Measurements from ENCODE around the gene IRF2BP1.

Gene IRF2BP1

DNA sequence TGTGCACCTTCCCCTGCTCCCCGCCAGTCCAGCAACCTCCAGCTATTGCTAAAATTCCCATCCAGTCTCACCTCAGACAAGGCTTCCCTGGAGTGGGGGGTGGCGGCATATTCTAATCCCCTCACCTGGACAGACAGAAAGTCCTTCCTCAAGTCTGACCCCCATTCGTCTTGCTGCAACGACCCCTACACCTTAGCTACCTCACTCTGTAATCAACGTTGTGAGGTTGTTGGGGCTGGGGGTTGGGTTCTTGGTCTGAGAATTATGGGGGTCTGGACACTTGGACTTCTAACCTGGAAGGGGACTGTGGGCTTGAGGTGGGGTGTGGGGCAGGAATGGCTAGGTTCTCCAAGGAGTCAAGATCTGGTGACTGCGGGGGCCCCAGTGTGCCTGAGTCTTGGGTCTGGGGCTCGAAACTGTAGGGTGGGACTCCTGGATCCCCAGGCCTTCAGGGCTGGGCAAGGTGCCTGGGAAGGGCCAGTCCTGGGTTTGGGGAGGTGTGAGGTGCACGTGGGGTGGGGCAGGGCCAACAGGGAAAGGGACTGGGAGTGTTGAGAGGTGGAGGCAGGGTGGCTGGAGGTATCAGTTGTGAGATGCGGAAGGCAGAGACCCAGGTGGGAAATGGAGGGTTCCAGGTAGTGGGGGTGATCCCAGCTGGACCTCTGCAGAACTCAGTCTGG, 20.5 kb downstream of the IRF2BP1 start:
- in situ Hi-C loops (cut with HindIII; ENCODE audit: low sequenced_read_pairs): no loop called here
- no peak overlapping the region for H3K4me3 ChIP-seq (ENCODE audit: low read depth, low read length)
- no peak for DNase-seq (ENCODE audit: low read depth, low spot score)
- no peak for TF ChIP-seq CTCF (IDR thresholded peaks at IDR 0.05; ENCODE audit: low read depth, low read length)

DNA sequence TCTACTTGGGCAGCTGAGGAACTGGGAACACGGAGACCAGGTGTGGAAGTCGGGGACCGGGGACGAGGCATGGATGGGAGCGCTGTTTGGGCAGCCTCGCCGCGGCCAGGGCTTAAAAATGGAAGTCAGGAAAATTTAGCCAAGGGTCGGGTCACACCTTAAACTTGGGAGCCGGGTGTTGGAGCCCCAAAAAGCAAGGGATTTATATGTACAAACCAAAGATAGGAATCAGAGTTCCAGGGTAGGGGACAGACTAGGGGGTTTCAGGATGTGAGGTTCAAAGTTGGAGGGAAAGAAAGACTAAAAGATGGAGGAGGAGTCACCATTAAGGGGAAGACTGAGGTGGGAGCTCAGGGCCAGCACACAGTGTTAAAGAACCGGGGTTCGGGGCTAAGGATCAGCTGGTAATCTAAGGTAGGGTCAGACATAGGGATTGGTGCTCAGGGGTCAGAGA, 21.3 kb downstream of the IRF2BP1 start:
- DNase-seq (ENCODE audit: low read depth, low spot score): no peak
- in situ Hi-C loops (cut with HindIII; ENCODE audit: low sequenced_read_pairs): no loop called here
- TF ChIP-seq CTCF (IDR thresholded peaks at IDR 0.05; ENCODE audit: low read depth, low read length): no peak
- no peak overlapping the region for H3K4me3 ChIP-seq (ENCODE audit: low read depth, low read length)

- in situ Hi-C loops (cut with HindIII; ENCODE audit: low sequenced_read_pairs): no loop called here
- DNase-seq (ENCODE audit: low read depth, low spot score): peak; percentile 8
- peak; percentile 47 for TF ChIP-seq CTCF (IDR thresholded peaks at IDR 0.05; ENCODE audit: low read depth, low read length)
- peak within 1 kb of the TSS; percentile 97 for H3K4me3 ChIP-seq (ENCODE audit: low read depth, low read length)
These were observed 21.9 kb downstream of the IRF2BP1 start, which contains the start of gene FOXA3 for GRCh38 chr19:45863840-45864628. TSS of gene FOXA3 (plus strand) at chr19:45864326. CDS start at chr19:45864457, 131 bp downstream.

DNA sequence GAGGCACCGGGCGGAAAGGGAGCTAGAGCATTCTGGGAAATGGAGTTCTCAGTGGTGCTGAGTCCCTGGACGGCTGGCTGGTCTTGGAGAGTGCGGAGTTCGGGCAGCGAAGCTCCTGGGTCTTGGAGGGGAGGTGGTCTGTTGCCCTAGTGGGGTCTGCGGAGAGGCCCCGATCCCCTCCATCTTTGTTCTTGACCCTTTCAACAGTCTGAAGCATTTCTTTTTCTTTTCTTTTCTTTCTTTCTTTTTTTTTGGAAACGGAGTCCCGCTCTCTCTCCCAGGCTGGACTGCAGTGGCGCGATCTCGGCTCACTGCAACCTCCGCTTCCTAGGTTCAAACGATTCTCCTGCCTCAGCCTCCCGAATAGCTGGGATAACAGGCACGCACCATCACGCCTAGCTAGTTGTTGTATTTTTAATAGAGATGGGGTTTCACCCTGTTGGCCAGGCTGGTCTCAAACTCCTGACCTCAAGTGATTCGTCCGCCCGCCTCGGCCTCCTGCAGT, 22.6 kb downstream of the IRF2BP1 start:
- in situ Hi-C loops (cut with HindIII; ENCODE audit: low sequenced_read_pairs): no loop called here
- H3K4me3 ChIP-seq (ENCODE audit: low read depth, low read length): peak overlapping the region; percentile 97
- TF ChIP-seq CTCF (IDR thresholded peaks at IDR 0.05; ENCODE audit: low read depth, low read length): no peak
- no peak for DNase-seq (ENCODE audit: low read depth, low spot score)

DNA sequence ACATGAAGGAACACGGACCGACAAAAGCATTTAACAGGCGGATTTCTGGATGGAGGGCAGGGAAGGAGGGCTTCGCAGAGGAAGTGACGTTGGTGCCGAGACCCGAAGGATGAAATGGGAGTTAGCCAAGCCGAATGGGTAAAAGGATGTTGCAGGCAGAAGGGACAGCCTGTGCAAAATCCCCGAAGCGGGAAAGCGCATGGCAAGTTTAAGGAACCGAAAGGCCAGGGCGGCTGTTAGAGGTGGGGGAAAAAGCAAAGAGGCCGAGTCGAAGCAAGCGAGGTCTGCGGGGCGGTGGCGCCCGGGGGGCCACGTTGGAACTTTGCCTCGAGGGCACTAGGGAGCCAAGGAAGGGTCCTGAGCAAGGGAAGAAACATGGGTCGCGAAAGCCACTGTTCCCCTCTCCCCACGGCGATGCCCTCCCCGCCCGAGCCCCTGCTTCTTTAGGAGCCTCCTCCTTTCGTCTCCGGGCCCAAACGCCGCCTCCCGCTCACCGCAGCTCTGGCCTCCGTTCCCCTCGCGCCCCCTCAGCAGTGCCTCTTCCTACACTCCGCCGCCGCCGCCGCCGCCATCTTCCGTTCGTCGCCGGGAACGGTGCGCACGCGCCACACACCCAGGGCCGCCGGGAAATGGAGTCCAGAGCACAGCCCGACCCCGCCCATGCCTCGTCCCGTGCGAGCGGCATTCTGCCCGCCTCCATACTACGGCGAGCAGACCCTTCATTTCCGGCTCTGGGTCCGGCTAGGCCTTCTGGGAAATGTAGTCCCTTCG, 23.2 kb downstream of the IRF2BP1 start, which contains the start of gene SYMPK:
TSS of gene SYMPK (minus strand) at position 584 of the 771 bp plus-strand sequence. CDS start 8,652 bp downstream, outside the sequence.
- no peak for TF ChIP-seq CTCF (IDR thresholded peaks at IDR 0.05; ENCODE audit: low read depth, low read length)
- DNase-seq (ENCODE audit: low read depth, low spot score): peak; percentile 98
- peak within 1 kb of the TSS; percentile 97 for H3K4me3 ChIP-seq (ENCODE audit: low read depth, low read length)
- in situ Hi-C loops (cut with HindIII; ENCODE audit: low sequenced_read_pairs): no loop called here

DNA sequence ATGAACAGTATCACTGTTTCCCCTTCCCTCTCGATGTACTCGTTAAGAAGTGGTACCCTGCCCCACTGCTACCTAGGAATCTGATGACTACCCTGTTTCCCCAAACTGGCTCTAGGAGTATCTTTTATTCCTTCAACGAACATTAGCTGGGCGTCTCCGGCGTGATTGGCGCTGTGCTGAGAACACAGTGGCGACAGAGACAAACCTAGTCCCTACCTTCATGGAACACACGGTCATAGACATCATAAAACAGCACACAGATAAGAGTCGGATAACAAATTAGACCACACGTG, 23.7 kb downstream of the IRF2BP1 start:
- H3K4me3 ChIP-seq (ENCODE audit: low read depth, low read length): peak overlapping the region; percentile 97
- no peak for TF ChIP-seq CTCF (IDR thresholded peaks at IDR 0.05; ENCODE audit: low read depth, low read length)
- in situ Hi-C loops (cut with HindIII; ENCODE audit: low sequenced_read_pairs): no loop called here
- DNase-seq (ENCODE audit: low read depth, low spot score): no peak
